GM18858 (cell line): ENCODE results near the gene SOHLH2.

Experiments
- ATAC-seq: cut with Tn5 transposase; IDR thresholded peaks from one replicate; pipeline ENCODE4 v1.9.1; 2021; ENCODE audit not compliant: unreplicated experiment

The SOHLH2 gene

DNA sequence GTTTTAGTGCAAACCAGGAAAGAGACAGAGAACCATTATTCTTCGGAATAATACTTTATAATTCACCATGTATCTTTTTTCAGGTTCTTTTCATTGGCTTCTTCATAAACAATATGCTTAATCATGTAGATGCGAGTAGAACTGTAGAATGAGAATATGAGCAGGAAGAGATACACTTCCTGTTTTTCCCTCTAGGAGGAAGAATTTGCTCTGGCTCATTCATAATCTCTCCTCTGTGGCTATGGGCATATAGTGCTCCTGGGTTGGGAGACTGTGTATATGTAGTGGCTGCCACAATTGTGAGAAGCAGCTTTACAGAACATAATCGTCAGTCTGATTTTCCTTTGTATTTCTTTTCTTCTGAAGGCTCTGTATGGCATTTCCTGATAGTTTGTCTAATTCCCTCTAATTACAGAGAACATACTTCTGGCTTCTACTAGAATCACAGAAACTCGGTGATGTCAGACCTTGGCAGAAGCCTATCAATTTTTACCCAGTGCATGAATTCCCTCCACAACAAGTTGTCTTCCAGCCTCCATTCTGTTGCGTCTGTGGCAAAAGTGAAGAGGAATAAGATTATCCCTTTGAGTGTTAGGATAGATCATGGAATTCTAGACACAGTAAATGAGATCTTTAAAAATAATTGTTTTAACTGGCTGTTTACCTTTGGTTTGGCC is 80.3 kb downstream of the SOHLH2 start:
- ATAC-seq: no peak

DNA sequence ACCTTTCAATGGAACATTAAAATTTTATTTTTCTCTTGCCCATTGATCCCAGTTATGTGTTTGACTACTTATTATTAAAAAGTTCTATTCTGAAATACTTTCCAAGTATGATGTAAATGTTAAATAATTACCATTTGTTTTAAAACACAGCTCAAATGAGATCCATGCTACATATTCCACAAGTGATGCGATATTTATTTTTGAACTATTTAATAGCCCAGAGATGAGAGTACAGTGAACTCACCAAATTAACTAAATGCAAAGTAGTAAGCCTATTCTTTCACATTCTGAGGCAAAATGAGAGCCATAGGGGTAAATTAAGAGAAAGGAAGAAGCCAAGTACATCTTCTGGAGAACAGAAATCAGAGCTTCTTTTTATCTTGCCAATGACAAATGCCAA is 82.0 kb downstream of the SOHLH2 start:
- ATAC-seq: no peak

DNA sequence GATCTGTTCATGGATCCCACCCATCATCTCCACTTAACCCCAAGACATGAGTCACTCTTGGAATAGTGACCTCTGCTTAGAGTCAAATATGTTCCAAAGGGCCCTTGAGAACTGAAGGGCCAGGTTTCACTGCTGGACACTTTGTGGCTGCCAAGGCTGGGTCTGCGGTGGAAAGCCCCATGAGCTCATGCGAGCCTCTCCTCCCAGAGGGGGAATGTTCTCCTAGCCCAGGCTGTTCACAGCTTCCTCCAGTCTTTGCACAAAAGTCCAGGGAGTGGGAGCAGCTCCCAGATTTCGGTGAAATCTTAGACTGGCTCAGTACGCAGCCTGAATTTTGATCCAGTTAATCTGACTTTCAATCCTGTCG is 82.4 kb downstream of the SOHLH2 start:
- no peak for ATAC-seq

DNA sequence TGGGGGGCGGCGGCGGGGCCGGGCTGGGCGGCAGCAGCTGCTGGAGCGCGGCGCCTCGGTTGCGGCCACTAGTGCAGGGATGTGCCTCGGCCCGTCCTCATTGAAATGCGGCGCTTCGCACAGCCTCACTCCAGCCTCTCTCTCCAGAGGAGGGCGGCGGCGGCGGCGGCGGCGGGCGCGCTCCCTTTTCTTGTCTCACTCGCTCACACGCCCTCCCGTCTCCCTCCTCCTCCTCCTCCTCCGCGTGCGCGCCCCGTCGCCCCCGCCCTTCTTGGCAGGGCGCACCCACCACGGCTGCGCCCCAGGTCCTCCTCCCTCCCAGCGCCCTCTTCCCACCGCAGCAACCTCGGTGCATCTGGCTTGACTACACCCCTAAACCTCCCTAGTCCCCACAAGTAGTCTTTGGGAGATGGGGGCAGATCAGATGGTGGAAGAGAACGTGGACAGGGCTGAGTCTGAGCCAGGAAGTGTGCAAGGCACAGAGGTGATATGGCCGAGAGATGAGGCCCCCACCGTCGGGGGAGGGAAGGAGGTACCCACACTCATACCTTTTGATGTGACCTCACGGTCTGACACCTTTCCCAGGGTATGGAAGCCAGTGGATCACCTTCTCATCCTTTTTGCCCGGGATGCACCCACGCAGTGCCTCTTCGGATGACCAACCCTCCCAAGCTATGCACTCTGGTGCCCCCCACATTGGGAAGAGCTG is 83.0 kb downstream of the SOHLH2 start, which contains the start of gene DCLK1:
DCLK1 (minus strand) TSS at position 161 of the 709 bp plus-strand sequence.
- no peak for ATAC-seq

DNA sequence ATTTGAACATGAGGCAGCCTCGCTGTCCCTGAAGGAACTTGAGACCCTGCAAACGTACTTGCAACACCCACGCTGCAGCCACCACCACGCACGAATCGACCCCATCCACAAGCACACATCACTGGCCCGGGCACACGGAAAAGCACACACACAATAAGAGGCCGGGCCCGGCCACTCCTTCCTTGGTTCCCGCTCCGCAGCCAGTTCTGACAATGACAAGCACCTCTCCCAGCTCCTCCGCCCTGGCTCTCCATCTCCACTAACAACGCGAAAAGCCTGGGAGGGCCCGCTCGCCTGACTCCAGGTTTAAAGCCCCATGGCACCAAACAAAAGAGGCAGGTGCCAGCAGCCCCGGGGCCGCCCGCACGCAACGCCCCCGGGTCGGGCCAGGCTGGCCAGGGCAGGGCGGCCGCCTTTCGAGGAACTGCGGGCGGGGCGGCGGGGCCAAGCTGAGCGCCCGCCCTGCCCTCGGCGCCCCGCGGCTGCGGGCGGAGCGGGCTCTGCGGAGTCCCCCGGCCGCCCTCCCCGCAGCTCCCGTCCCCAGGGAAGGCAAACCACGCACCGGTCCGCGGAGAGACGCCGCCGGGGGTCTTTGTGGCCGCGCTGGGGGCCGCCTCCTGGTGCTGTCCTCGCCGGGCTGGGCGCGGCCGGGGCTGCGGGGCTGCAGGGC is 83.7 kb downstream of the SOHLH2 start:
- ATAC-seq: no peak

DNA sequence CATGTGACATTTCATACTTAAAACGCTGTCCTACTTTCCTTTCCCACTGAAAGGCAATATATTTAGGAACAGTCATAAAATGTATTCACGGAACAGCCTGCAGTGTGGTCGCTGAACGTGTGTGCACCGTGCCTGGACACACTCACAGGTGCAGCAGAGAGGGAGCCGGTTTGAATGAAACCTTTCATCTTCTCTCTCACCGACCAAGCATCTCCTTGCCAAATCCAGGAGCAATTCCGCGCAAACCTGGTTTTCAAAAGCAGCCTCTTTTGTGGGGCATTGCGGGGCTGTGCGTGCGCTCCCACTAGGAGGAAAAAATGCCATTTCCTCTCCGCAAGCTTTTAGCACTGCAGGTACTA is 84.2 kb downstream of the SOHLH2 start:
- no peak for ATAC-seq

DNA sequence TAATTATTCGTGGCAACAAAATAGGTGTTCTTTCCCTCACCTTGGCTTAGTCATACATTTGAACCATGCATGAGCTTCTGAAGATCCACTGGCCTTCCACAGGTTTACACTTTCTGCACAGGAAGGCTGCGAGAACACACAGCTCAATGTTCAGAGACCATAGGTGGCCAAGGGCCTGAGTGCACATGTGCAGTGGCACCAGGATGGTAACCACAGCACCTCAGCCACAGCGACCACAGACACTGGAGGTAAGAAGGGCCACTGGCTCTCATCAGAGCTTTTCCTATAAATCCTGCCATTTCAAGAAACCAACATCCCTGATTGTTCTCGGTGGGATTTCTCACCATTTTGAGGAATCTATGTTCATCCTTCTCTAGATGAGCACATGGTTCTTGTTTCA is 84.8 kb downstream of the SOHLH2 start:
- no peak for ATAC-seq

DNA sequence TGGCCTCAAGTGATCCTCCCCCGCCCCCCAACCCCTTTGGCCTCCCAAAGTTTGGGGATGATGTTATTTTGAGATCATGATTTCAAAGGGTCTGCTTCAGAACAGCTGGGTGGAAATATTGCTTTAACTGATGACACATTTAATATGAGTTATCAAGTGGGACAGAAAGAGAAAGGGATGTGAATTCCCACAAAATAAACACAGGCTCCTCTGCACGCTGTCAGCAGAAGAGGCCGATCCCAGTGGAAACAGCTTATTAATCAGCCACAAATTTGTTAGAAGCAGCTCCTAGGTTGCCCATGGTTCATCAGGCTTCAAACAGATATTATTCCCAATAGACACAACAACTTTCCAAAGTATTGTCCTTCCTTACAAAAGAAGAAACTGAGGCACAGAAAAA is 87.9 kb downstream of the SOHLH2 start:
- ATAC-seq: no peak

DNA sequence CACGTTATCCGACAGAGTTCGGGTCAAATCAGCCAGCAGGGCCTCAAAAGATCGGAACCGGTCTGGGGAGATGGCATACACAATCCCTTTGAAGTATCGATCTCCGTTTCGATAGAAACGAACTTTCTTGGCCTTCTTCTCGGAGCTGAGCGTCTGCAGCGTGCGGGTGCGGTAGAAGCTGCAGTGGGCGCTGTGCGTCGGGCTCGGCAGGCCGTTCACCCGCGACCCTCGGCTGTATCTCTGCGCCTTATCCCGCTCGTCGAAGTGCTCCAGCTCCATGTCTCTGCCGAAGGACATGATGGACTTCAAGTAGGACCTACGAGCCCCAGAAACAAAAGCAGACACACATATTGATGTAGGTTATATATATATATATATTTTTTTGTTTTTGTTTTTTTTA is 88.5 kb downstream of the SOHLH2 start:
- ATAC-seq: no peak

DNA sequence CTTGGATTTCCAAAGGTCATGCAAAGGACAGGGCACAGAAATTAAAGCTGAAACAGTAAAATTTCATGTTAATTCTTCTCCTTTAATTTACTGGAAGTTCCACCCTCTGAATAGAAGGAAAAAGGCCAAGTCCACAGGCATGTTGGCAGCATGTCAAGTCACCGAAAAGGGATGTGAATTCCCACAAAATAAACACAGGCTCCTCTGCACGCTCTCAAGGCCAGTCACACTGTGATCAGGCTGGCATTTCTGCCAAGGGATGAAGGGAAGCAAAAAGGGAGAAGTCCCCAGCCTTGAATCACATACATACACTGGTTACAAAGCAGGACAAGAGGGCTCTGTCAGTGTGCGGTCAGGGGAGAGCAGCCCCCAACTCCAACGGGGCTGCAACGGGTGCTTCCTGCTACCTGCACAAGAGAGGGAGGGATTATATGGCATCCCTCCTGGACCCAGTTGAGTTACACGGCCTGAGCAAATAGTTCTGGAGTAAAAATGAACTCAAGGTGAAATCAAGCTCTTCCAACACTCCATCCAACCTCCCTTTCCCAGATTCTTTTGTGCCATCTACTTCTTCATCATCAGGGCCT is 90.0 kb downstream of the SOHLH2 start:
- no peak for ATAC-seq
